GM19193 (cell line): ENCODE results near the gene MICOS13.

Source experiments
- POLR2A ChIP-seq: IDR thresholded peaks from 4 replicates; pipeline ENCODE4 v1.6.1; 2011; ENCODE audit not compliant: insufficient read depth, insufficient read length; ENCODE audit errors: extremely low read depth

MICOS13 gene

GRCh38 chr19:5694956-5695648 lies 14.8 kb upstream of the MICOS13 start:
- TF ChIP-seq POLR2A = no peak

GRCh38 chr19:5694167-5694955 lies 14.0 kb upstream of the MICOS13 start:
- TF ChIP-seq POLR2A = no peak

GRCh38 chr19:5693195-5694166 lies 13.2 kb upstream of the MICOS13 start:
- TF ChIP-seq POLR2A = peak; percentile 55

GRCh38 chr19:5692723-5693194 lies 12.4 kb upstream of the MICOS13 start:
- no peak for TF ChIP-seq POLR2A

- TF ChIP-seq POLR2A = peak; percentile 41
These were observed 11.8 kb upstream of the MICOS13 start for GRCh38 chr19:5691822-5692722.

GRCh38 chr19:5690955-5691821 lies 10.9 kb upstream of the MICOS13 start:
- no peak for TF ChIP-seq POLR2A

GRCh38 chr19:5690125-5690954 lies 10.0 kb upstream of the MICOS13 start, which contains the start of gene RPL36:
Gene RPL36 (plus strand): TSS chr19:5690295. CDS start chr19:5690508, 213 bp downstream.
- peak; percentile 99 for TF ChIP-seq POLR2A

GRCh38 chr19:5687360-5688198 lies 7.3 kb upstream of the MICOS13 start:
- TF ChIP-seq POLR2A = no peak

GRCh38 chr19:5686647-5687359 lies 6.5 kb upstream of the MICOS13 start:
- TF ChIP-seq POLR2A = no peak

GRCh38 chr19:5686326-5686646 lies 6.0 kb upstream of the MICOS13 start:
- peak; percentile 27 for TF ChIP-seq POLR2A
